ENCODE measurements around the gene MDFI. TPM values are rescaled to one million over a fixed set of nuclear protein-coding genes. Genes with fewer than 3 reads are reported as not detected.
A peak's percentile ranks its signal among the peaks of the same experiment; 100 is the strongest.

The MDFI gene
- total and polyA plus RNA-seq, 2 experiments from 2014 or later, result 2.8 to 51.4 TPM

GRCh38 chr6:41671376-41671775, 33.1 kb downstream of the MDFI start:
- peaks cover 4% of the 10 kb centered on the region; the same call in 1 of the 2 replicates for H3K4me1 ChIP-seq (ENCODE audit: insufficient read depth)
- H3K4me3 Mint-ChIP-seq, result no peak overlapping the region
- H4K20me1 ChIP-seq (replicated peaks; ENCODE audit: insufficient read depth), result no peaks in the 10 kb centered on the region
- H3K79me2 ChIP-seq (replicated peaks; ENCODE audit: insufficient read depth), result no peaks in the 10 kb centered on the region
- no peaks in the 10 kb centered on the region for H3F3A ChIP-seq (replicated peaks; ENCODE audit: low read depth)
- H3K27ac ChIP-seq (ENCODE audit: low read depth), result no peak overlapping the region
- peaks cover 18% of the 10 kb centered on the region; the same call in 2 of the 3 replicates for H3K4me1 Mint-ChIP-seq
- no peak overlapping the region for H3K27ac Mint-ChIP-seq
- ATAC-seq, result no peak
- no peak for DNase-seq (ENCODE audit: low spot score)
- H3K36me3 ChIP-seq (ENCODE audit: insufficient read depth), result no peaks in the 10 kb centered on the region
- no peak overlapping the region for H3K4me2 ChIP-seq
- H3K4me3 ChIP-seq, result no peak overlapping the region
- H3K9me2 ChIP-seq (ENCODE audit: insufficient read depth), result no peaks in the 10 kb centered on the region
- peaks cover 16% of the 10 kb centered on the region for H3K27me3 Mint-ChIP-seq (ENCODE audit: insufficient read depth, low read depth, poor library complexity)
- peaks cover 4% of the 10 kb centered on the region; the same call in 1 of the 3 replicates for H3K9me3 Mint-ChIP-seq
- no peaks in the 10 kb centered on the region for H3K27me3 ChIP-seq (ENCODE audit: insufficient read depth)
- no peaks in the 10 kb centered on the region for H3K36me3 Mint-ChIP-seq (ENCODE audit: low read depth)
- no peak for TF ChIP-seq NANOG (IDR thresholded peaks at IDR 0.05; ENCODE audit: borderline replicate concordance)
- TF ChIP-seq JUNB (IDR thresholded peaks at IDR 0.05; ENCODE audit: unreplicated experiment), result no peak
- TF ChIP-seq EZH2phosphoT487 (IDR thresholded peaks at IDR 0.05; ENCODE audit: unreplicated experiment), result no peak
- no peak for TF ChIP-seq CREB1 (CRISPR knock-in tag; IDR thresholded peaks at IDR 0.05; ENCODE audit: low read depth)
- no peak for TF ChIP-seq ETS1 (IDR thresholded peaks at IDR 0.05)
- TF ChIP-seq EZH2 (IDR thresholded peaks at IDR 0.05; ENCODE audit: low read depth, unreplicated experiment), result no peak
- H2AFZ ChIP-seq, result 0 out of 2 replicates have a peak overlapping the region, but pooled peaks have one; percentile 14

DNA sequence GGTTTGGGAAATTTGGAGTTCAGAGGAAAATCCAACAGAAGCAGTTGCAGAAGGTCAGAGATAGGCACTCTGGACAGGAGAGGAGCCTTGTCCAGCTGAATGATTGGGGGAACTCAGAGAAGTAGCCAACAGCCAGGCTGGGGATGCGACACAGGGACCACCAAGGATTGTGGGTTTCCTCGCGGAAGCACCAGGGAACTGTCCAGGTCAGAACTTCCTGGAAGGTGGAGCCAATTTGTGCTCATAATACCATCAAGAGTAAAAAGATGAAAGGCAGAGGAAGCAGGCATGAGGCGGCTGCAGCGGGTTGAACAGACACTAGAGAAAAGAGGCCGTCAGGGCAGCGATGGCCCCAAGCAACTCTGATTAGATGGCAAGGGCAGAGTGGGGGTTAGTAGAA, 33.7 kb downstream of the MDFI start:
- no peaks in the 10 kb centered on the region for H3K79me2 ChIP-seq (replicated peaks; ENCODE audit: insufficient read depth)
- no peaks in the 10 kb centered on the region for H3K9me2 ChIP-seq (ENCODE audit: insufficient read depth)
- Mint-ChIP-seq H3K27ac (no peak overlapping the region), H3K27me3 (ENCODE audit: insufficient read depth, low read depth, poor library complexity) (peaks cover 16% of the 10 kb centered on the region), H3K4me1 (peaks cover 22% of the 10 kb centered on the region; the same call in 2 of the 3 replicates), H3K36me3 (ENCODE audit: low read depth) (no peaks in the 10 kb centered on the region), H3K4me3 (no peak overlapping the region), H3K9me3 (peaks cover 4% of the 10 kb centered on the region; the same call in 1 of the 3 replicates)
- no peaks in the 10 kb centered on the region for H3F3A ChIP-seq (replicated peaks; ENCODE audit: low read depth)
- H2AFZ ChIP-seq, result 0 out of 2 replicates have a peak overlapping the region, but pooled peaks have one; percentile 14
- no peaks in the 10 kb centered on the region for H4K20me1 ChIP-seq (replicated peaks; ENCODE audit: insufficient read depth)
- DNase-seq (ENCODE audit: low spot score) (no peak), ATAC-seq (no peak)
- H3K27ac ChIP-seq (ENCODE audit: low read depth), result no peak overlapping the region
- peaks cover 6% of the 10 kb centered on the region; the same call in 1 of the 2 replicates for H3K4me1 ChIP-seq (ENCODE audit: insufficient read depth)
- no peaks in the 10 kb centered on the region for H3K27me3 ChIP-seq (ENCODE audit: insufficient read depth)
- H3K4me3 ChIP-seq, result no peak overlapping the region
- no peak overlapping the region for H3K4me2 ChIP-seq
- H3K36me3 ChIP-seq (ENCODE audit: insufficient read depth), result no peaks in the 10 kb centered on the region
- TF ChIP-seq, protein P1, sequence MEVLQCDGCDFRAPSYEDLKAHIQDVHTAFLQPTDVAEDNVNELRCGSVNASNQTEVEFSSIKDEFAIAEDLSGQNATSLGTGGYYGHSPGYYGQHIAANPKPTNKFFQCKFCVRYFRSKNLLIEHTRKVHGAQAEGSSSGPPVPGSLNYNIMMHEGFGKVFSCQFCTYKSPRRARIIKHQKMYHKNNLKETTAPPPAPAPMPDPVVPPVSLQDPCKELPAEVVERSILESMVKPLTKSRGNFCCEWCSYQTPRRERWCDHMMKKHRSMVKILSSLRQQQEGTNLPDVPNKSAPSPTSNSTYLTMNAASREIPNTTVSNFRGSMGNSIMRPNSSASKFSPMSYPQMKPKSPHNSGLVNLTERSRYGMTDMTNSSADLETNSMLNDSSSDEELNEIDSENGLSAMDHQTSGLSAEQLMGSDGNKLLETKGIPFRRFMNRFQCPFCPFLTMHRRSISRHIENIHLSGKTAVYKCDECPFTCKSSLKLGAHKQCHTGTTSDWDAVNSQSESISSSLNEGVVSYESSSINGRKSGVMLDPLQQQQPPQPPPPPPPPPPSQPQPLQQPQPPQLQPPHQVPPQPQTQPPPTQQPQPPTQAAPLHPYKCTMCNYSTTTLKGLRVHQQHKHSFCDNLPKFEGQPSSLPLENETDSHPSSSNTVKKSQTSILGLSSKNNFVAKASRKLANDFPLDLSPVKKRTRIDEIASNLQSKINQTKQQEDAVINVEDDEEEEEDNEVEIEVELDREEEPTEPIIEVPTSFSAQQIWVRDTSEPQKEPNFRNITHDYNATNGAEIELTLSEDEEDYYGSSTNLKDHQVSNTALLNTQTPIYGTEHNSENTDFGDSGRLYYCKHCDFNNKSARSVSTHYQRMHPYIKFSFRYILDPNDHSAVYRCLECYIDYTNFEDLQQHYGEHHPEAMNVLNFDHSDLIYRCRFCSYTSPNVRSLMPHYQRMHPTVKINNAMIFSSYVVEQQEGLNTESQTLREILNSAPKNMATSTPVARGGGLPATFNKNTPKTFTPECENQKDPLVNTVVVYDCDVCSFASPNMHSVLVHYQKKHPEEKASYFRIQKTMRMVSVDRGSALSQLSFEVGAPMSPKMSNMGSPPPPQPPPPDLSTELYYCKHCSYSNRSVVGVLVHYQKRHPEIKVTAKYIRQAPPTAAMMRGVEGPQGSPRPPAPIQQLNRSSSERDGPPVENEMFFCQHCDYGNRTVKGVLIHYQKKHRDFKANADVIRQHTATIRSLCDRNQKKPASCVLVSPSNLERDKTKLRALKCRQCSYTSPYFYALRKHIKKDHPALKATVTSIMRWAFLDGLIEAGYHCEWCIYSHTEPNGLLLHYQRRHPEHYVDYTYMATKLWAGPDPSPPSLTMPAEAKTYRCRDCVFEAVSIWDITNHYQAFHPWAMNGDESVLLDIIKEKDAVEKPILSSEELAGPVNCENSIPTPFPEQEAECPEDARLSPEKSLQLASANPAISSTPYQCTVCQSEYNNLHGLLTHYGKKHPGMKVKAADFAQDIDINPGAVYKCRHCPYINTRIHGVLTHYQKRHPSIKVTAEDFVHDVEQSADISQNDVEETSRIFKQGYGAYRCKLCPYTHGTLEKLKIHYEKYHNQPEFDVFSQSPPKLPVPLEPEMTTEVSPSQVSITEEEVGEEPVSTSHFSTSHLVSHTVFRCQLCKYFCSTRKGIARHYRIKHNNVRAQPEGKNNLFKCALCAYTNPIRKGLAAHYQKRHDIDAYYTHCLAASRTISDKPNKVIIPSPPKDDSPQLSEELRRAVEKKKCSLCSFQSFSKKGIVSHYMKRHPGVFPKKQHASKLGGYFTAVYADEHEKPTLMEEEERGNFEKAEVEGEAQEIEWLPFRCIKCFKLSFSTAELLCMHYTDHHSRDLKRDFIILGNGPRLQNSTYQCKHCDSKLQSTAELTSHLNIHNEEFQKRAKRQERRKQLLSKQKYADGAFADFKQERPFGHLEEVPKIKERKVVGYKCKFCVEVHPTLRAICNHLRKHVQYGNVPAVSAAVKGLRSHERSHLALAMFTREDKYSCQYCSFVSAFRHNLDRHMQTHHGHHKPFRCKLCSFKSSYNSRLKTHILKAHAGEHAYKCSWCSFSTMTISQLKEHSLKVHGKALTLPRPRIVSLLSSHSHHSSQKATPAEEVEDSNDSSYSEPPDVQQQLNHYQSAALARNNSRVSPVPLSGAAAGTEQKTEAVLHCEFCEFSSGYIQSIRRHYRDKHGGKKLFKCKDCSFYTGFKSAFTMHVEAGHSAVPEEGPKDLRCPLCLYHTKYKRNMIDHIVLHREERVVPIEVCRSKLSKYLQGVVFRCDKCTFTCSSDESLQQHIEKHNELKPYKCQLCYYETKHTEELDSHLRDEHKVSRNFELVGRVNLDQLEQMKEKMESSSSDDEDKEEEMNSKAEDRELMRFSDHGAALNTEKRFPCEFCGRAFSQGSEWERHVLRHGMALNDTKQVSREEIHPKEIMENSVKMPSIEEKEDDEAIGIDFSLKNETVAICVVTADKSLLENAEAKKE (CRISPR knock-in tag; IDR thresholded peaks at IDR 0.05), result no peak
- TF ChIP-seq NANOG (IDR thresholded peaks at IDR 0.05; ENCODE audit: borderline replicate concordance) (no peak), CREB1 (CRISPR knock-in tag; IDR thresholded peaks at IDR 0.05; ENCODE audit: low read depth) (no peak), ZNF331 (CRISPR knock-in tag; IDR thresholded peaks at IDR 0.05; ENCODE audit: low read depth) (no peak), STAT1 (IDR thresholded peaks at IDR 0.05; ENCODE audit: unreplicated experiment) (no peak), POLR2AphosphoS5 (IDR thresholded peaks at IDR 0.05; ENCODE audit: low read depth) (no peak), ZNF114 (CRISPR knock-in tag; IDR thresholded peaks at IDR 0.05) (no peak)
- TF ChIP-seq, protein P2, sequence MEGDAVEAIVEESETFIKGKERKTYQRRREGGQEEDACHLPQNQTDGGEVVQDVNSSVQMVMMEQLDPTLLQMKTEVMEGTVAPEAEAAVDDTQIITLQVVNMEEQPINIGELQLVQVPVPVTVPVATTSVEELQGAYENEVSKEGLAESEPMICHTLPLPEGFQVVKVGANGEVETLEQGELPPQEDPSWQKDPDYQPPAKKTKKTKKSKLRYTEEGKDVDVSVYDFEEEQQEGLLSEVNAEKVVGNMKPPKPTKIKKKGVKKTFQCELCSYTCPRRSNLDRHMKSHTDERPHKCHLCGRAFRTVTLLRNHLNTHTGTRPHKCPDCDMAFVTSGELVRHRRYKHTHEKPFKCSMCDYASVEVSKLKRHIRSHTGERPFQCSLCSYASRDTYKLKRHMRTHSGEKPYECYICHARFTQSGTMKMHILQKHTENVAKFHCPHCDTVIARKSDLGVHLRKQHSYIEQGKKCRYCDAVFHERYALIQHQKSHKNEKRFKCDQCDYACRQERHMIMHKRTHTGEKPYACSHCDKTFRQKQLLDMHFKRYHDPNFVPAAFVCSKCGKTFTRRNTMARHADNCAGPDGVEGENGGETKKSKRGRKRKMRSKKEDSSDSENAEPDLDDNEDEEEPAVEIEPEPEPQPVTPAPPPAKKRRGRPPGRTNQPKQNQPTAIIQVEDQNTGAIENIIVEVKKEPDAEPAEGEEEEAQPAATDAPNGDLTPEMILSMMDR (conservative IDR thresholded peaks at IDR 0.05; ENCODE audit: low read depth in 2 of 2), result no peak
